GF-D8 (cell line): ENCODE data around the gene CFAP92.

Experiments
- DNase-seq: peaks from one replicate; lab custom pipeline; 2025; lab: John Stamatoyannopoulos, UW

CFAP92 gene

GRCh38 chr3:129007792-129008191 is 13.9 kb upstream of the CFAP92 start:
- no peak for DNase-seq

- no peak for DNase-seq
These were observed 13.0 kb upstream of the CFAP92 start for GRCh38 chr3:129006864-129007263.

GRCh38 chr3:129005526-129006303 is 11.8 kb upstream of the CFAP92 start:
- DNase-seq: no peak

- no peak for DNase-seq
These were observed 10.9 kb upstream of the CFAP92 start for GRCh38 chr3:129004639-129005295.

- DNase-seq: no peak
These were observed 9.8 kb upstream of the CFAP92 start for GRCh38 chr3:129003578-129004112.

- no peak for DNase-seq
These were observed 9.0 kb upstream of the CFAP92 start for GRCh38 chr3:129002573-129003569.

- no peak for DNase-seq
These were observed 8.1 kb upstream of the CFAP92 start for GRCh38 chr3:129001806-129002572.

GRCh38 chr3:129001101-129001805 is 7.4 kb upstream of the CFAP92 start, which contains the start of gene EFCC1:
Gene EFCC1, plus strand, starts transcription at chr3:129001304. Its CDS starts 325 bp downstream, at chr3:129001629.
- no peak for DNase-seq

GRCh38 chr3:129000742-129001100 is 6.8 kb upstream of the CFAP92 start:
- no peak for DNase-seq

- no peak for DNase-seq
These were observed 5.2 kb upstream of the CFAP92 start for GRCh38 chr3:128999102-128999501.

- peak; percentile 46 for DNase-seq
These were observed 4.7 kb upstream of the CFAP92 start for GRCh38 chr3:128998561-128998960.

- DNase-seq: no peak
These were observed 3.7 kb upstream of the CFAP92 start for GRCh38 chr3:128997486-128998133.

- DNase-seq: no peak
These were observed 2.9 kb upstream of the CFAP92 start for GRCh38 chr3:128996726-128997125.

GRCh38 chr3:128996200-128996599 is 2.3 kb upstream of the CFAP92 start:
- DNase-seq: no peak

- no peak for DNase-seq
These were observed 1.9 kb upstream of the CFAP92 start for GRCh38 chr3:128995737-128996136.

- no peak for DNase-seq
These were observed 988 bp upstream of the CFAP92 start for GRCh38 chr3:128994581-128995546.

- no peak for DNase-seq
These were observed 267 bp upstream of the CFAP92 start for GRCh38 chr3:128994173-128994512.

- no peak for DNase-seq
These were observed 883 bp downstream of the CFAP92 start for GRCh38 chr3:128992926-128993460.
